Iris pigment epithelial cell (primary cell): ENCODE data around the gene OXT.

Experiments used
- DNase-seq: peaks from one replicate; pipeline ENCODE4 v3.0.0-alpha.2; 2011; ENCODE audit warnings: low read depth

OXT gene

DNA sequence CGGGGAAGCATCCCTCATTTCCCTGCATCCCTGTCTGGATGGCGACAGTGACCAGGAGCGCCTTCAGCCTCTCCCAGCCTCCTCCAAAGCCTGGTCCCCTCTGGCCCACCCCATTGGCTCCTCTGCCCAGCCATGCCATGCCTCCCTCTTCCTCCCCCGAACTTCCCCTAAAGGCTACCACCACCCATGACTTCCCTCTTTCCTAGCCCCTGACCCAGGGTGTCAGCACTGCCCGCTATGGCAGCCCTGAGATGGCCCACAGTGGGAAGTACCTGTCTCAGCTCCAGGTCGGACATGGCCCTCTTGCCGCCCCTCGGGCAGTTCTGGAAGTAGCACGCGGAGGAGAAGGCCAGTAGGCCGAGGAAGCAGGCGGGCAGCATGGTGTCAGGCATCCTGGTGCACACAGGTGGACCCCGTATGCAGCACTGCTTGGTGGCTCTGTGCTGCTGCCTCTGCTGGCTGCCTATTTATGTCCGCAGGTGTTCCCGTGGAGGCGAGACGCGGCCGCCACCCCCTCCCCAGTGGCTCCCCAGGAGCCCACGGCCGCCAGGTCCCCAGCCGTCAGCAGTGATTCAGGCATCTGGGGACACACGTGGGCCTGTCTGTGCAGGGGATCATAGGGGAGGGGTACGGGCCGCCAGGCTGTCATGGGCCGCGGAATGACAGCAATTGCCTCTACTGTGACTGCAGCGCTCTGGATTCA, 13.0 kb downstream of the OXT start, which contains the start of gene AVP:
AVP (minus strand) TSS at position 442 of the 703 bp plus-strand sequence; CDS start at position 392, 50 bp downstream.
- DNase-seq, result no peak

DNA sequence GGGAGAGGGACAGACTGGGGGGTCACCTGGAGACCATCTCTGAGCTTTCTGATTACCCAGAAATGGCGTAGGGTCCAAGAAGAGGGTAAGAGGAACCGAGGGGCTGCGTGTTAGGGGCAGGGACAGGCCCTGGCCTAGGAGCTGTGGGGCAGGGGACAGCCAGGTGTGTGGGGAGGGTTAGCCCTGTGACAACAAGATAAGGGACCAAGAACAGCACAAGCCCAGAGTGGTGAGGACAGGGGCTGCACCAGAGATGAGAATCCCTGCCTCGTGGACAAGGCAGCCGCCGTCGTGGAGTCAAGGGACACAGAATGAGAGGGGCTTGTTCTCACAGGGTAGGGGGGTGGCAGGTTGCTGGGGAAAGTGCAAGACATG, 13.6 kb downstream of the OXT start:
- DNase-seq, result no peak

DNA sequence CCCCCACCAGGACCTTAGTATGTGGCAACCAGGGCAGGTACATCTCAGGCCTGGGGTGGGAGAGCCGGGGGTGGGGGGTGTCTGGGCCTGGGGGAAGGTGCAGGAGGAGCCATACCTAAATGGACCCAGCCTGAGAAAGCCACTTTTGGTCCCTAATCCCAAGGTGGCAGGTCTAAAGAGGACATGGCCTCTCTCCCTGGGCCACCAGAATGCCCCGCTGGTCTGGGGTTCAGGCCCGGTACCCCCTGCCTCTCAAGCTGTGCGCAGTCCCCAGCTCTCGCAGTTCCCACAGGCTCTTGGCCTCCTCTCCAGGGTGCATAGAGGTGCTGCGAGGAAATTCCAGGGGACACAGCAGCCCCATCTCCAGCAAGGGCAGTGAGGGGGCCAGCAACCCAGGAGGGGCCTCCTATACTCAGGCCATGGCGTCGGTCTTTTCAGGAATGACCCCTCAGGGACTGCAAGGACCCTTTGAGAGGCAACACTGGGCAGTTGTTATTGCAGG, 14.2 kb downstream of the OXT start:
- no peak for DNase-seq

DNA sequence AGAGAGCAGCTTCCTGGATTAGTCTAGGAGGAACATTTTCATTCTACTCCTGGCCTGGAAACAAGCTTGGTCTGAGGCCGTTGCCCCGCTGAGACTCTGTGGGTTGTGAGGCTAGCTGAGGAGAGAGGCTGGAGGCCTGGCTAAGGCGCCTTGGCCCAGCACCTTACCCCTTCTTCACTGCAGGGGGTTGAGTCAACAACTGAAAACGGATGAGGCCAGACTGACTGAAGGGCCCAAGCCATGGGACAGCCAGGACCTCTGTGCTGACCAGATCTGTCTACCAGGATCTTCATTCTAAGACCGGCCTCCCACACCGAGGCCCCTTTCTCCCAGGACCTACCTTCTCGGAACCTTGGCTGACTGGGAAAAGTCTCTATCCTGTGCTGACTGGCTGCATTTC, 16.6 kb downstream of the OXT start:
- DNase-seq, result no peak

DNA sequence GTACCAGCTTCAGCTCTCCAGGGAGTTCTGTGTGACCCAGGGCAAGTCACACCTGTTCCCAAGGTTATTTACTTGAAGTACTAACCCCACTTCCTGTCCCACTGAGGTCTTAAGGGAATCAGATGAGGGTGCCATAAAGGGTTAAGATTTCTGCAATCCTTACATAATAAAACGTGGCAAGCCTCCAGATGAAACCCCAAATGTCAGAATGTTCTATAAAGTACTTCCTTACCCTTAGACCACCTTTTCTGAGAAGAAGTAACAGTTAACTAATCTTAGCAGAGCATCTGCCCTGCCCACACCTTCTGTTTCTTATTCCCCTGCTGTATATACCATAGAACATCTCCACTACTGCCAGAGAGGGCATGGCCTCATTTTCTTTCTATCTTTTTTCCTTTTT, 19.1 kb downstream of the OXT start:
- DNase-seq, result no peak

DNA sequence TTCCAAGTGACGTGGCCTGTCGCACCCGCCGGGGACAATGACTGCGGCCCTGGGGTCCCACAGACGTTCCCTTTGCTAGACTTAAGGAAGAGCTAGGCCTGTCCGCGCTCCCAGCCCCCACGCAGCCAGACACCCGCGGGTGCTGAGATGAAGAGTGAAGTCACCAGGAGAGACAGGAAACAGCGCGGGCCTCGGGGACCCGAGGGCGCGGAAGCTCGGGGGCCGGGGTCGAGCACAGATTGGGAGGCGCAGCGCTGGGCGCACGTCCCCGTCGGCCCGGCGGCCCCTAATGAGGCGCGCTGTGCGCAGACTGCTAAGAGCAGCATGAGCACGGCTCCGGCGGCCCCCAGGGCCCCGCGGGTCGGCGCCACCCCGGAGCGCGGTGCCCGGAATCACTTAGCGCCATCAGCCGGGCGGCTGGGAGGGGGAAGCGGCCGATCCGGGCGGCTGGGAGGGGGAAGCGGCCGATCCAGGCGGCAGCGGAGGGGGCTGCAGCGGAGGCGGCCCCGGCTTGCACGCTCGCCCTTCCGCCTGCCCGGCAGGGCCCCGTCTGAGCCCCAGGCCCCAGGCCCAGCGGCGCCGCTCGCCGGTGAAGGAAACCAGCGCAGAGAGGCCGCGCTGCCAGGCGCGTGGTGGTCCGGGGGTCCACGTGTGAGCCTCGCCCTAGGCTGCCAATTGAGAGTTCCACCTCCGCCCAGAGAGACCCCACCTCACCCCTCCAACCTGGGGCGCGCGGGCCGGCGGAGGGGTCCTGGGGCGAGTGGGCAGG, 21.4 kb downstream of the OXT start:
- no peak for DNase-seq

DNA sequence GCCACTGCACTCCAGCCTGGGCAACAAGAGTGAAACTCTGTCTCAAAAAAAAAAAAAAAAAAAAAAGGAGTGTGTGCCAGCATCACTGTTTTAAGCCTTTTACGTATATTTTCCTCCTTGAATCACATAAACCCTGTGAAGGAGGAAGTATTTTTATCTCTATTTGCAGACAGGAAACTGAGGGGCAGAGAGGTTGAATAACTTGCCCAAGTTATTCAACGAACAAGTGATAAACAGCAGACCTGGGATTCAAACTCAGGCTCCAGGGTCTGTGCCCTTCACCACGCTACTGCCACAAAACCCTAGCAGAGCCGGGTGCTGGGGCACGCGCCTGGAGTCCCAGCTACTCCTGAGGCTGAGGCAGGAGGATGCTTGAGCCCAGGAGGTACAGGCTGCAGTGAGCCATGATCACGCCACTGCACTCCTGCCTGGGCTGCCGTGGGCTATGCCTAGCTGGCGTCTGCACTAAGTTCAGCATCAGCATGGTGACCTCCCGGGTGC, 22.5 kb downstream of the OXT start:
- DNase-seq, result no peak

DNA sequence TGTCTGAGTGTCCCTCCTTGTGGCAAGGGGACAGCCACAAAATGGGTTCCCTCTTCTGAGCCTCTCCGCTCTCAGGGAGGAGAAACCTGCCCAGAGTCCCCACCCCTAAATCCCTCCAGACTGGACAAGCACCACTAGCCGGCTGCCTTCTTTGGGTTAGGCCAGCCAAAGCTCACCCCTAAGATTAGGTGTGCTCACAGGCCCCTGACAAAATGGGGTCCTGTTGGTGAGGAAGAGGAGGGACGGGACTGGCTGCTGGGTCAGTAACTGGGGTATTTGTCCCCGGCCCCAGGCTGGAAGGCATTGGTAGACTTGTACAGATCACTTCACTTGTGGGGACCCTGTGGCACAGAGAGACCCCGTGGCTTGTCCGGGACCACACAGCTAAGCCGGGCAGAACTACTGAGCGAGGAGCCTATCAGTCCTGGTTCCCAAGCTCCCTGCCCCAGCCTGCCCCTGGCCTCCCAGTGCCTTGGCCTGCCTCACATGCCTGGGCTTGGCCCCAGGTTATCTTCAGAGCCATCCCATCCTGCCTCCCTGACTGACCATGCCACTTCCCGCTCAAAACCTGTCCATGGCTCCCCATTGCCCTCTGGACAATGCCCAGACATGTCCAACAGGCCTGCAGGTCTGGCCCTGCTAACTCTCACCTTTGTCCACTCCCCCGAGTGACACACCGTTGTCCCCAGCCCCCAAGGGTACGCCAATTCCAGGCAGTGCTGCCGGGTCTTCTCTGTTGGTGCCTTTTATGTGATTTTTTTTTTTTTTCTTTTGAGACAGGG, 23.6 kb downstream of the OXT start:
- DNase-seq, result no peak

DNA sequence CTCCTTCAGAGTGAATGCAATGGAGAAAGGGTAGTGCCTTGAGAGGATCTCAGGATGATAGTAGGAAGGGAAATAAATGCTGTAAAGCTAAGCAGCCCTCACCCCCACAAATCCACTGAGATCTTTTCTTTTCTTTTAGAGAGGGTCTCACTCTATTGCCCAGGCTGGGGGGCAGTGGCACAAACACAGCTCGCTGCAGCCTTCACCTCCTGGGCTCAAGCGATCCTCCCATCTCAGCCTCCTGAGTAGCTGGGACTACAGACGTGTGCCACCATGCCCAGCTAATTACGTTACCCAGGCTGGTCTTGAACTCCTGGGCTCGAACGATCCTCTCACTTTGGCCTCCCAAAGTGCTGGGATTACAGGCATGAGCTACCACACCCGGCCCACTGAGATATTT, 29.1 kb downstream of the OXT start:
- DNase-seq, result no peak

DNA sequence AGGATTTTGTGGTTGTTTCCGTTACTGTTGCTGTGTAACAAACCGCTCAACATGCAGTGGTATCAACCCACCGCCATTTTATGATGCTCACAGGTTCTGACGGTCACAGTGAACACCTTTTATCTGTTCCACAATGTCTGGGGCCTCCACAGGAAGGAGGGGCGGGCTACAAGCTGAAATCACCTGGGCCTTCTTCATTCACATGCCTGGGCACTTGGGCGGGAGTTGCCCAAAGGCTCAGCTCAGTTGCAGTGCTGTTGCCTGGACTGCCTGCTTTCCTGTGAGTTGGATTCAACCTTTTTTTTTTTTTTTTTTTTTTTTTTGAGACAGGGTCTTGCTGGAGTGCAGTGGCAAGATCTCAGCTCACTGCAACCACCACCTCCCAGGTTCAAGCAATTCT, 29.8 kb downstream of the OXT start:
- DNase-seq, result no peak

DNA sequence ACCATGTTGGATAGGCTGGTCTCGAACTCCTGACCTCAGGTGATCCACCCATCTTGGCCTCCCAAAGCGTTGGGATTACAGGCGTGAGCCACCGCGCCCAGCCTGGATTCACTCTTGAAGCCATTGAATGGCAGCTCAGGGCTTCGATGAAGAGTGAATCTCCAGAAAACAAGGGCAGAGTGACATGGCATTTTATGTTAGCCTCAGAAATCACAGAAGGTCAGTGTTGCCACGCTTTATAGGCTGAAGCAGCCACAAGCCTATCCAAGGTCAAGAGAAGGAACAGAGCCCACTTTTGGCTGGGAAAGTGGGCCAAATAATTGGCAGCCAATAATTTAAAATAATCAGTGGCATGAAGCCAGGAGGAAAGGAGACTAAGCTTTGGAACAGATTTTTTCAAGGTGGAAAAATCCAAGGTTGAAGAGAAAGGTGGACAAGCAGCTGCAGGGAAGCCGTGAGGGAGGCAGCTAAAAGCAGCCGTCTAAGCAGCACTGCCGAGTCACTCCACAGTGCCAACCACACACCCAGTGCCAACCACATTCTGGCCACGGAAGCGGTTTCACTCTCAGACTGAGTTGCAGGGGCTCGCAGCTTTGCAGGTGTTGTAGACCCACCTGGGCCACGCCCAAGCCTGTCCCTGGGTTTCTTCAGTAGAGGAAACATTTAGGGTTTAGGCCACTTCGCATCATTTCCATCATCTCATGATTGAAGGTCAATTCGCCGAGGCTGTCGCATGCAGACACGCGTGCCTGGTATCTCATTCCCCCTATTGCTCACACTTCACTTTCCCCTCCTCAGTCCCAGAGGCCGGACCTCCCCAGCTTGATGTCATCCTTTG, 30.5 kb downstream of the OXT start:
- DNase-seq, result no peak

DNA sequence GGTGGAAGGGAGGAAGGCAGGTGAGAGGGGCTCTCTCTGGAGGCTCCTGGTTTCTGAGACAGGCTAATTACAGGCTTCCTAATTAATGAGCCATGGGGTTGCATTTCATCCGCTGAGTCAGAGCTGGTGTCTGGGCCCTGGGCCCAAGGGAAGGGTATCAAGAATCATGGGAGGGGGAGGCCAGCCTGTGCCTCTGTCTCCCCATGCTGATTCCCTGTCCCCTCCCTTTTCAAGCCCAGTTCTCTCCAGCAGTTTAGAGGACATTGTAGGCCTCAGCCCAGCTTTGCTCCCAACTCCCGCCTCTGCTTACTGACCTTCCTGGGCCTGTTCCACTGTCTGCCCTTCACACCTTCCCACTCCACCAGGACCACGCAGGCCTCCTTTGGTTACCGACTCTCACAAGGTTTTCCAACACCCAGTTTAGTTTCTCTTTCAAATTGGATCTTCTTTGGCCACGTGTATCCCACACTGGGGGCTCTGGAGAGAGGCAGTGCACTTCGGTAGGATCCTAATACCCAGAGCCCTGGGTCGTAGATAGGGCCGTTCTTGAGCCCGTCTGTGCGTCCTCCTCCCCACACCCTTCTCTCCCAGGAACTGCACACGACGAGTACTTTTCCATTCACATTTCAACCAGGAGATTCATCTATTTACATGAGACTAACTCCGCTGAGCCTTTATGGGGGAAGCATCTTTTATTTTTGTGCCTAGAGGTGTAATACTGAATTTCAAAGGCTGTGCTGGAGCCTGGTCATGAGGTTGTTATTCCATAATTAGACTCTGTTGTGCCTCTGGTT, 31.4 kb downstream of the OXT start:
- DNase-seq, result no peak

DNA sequence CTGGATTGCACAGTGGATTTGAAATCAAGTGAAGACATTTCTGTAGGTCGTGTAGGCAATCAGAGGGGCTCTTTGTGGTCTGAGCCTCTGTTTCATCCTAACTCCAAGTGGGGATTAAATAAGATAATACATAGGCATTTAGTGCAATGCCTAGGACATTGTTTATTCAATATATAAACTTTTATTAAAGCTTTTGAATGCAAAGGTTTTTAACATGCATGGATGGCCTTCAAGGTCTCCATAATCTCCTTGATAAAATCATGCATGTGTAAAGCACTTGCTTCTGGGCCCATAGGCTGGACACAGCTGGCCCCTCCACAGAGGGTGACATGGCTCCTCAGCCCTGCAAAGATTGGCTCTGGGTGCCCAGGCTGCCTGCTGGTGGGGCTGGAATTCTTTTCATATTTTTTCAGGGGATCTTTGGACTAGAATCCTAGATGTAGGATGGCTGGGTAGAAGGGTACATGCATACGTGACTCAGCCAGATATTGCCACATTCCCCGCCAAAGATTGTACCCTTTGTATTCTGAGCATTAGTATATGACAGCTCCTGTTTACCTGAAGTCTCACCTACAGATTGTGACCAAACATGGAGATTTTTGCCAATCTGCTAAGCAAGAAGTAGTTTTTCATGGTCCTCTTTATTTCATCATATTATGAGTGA, 32.1 kb downstream of the OXT start:
- no peak for DNase-seq

DNA sequence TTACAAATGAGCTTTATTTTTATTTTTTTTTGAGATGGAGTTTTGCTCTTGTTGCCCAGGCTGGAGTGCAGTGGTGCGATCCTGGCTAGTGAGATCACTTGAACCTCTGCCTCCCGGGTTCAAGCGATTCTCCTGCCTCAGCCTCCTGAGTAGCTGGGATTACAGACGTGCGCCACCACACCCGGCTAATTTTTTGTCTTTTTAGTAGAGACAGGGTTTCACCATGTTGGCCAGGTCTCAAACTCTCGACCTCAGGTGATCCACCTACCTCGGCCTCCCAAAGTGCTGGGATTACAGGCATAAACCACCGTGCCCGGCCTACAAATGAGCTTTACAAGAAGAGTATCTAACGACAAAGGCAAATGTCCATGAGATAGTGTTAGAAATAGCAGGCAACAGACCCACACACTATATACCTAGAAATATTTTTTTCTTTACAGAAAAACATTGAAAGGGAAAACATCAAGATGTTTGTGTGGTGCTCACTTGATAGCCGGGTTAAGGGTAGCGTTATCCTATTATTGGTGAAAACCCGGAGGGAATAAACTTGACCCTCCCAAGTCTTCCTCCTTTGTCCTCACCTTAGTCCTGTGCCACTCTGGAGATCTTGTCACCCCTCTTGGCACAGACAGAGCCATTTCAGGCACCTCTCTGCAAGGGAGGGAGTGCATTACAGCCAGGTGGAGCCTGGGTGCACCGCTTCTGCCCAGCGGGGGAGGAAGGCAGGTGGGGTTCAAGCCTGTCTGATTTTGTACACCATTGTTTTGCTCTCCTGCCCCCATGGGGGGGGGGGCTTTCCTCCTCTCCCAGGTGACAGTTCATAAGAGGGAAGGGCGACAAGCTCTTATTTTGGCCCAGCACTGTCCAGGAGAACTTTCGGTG, 34.1 kb downstream of the OXT start:
- no peak for DNase-seq

DNA sequence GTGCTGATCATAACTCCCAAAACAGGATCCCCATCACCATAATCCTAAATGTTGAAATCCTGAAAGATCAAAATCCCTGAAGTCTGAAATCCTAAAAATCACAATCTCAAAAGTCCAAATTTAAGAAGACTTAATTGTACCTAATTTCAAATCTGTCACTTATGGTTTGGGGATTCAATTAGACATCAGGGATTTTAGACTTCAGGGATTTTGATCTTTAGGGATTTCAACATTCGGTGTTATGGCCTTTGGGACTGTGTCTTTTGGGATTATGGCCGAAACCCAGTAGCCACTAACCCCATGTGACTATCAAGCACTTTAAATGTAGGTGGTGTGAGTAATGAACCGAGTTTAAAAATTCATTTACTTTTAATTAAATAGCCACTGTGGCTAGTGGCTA, 34.8 kb downstream of the OXT start:
- DNase-seq, result no peak

DNA sequence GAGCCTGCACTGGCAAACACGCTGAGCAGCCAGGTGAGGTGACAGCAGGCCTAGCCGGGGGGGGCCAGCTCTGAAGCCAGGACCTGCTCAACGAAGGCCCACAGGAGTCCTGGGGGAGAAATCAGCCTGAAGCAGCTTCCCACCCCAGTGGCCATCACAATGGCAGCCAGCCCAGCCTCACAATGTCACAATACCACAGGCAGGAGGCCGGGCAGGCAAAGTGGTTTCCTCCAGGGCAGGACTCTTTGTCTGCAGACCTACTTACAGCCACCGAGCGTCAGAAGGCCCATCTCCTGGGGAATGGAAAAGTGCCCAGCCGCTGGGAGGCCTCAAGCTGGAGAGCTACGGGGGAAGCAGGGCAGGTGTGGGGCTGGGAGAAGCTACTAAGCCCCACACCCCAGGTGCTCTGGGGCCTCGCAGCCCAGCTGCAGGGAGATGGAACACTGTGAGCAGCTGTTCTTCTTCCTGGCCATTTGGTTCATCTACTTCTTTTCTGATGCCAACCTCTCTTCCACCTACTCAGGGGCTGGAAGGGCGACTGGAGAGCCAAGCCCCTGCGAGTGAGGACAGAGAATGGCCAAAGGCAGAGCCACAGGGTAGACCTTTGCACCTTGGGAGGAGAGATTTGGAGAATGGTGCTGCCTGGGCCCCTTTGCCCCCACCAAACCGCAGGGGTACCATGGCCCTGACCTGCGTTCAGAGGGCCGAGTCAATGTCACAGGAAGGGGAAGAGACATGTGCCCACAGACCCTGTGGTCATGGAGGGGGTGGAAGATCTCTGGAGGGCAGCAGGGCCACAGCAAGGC, 35.4 kb downstream of the OXT start:
- DNase-seq, result no peak

DNA sequence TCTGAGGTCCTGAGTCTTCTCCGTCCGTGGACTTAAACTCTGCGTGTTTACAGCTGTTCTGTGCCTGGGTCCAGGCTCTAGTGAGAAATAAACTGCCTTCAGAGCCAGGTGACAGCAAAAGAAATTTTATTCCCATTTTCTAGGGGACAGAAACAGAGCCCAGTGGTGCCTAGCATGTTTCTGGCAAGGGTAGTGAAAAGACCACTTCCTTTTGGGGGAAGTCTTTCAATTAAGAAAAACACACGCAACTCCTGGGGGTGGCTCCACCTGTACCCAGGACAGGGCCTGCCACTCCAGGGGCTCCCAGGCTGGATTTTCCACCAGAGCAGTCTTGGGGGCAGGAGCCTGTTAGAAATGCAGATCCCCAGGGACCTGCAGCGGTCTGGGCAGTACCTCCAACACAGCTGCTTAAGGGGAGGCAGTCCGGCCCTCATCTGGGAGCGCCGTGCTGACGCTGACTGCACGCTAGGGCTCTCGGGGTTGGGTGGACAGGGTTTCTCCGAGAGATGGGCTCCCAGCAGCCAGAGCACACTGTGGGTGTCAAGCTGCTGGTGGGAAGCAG, 36.1 kb downstream of the OXT start:
- DNase-seq, result no peak
